GM23338 (cell line): ENCODE data around the gene PTPDC1. TPM values are rescaled to one million over a fixed set of nuclear protein-coding genes. Genes with fewer than 3 reads are reported as not detected.

Source experiments
- ATAC-seq: fragments of 200-7000 bp; cut with Tn5 transposase; 3 replicates; pipeline ENCODE4 v1.9.1; 2020
- DNase-seq: peaks from one replicate; pipeline ENCODE4 v3.0.0-alpha.2; 2015; ENCODE audit warnings: low spot score
- H2AFZ ChIP-seq: fragments of 200-600 bp; sonication (generic); 2 replicates; pipeline ENCODE4 v1.8.0; 2016; ENCODE audit warnings: antibody characterized with exemption, mild to moderate bottlenecking, moderate library complexity
- H3F3A ChIP-seq: fragments of 200-600 bp; sonication (generic); replicated peaks from 2 replicates; pipeline ENCODE4 v1.8.0; 2017; ENCODE audit warnings: antibody characterized with exemption, mixed run types, low read depth
- H3K27ac ChIP-seq: fragments of 200-600 bp; sonication (generic); 2 replicates; pipeline ENCODE4 v1.6.1; 2016; ENCODE audit warnings: low read depth
- H3K27me3 ChIP-seq: fragments of 200-600 bp; sonication (generic); 2 replicates; pipeline ENCODE4 v1.8.0; 2016; ENCODE audit warnings: mild to moderate bottlenecking, mixed run types, moderate library complexity; ENCODE audit not compliant: insufficient read depth
- H3K36me3 ChIP-seq: fragments of 200-600 bp; sonication (generic); 2 replicates; pipeline ENCODE4 v1.8.0; 2016; ENCODE audit warnings: mild to moderate bottlenecking; ENCODE audit not compliant: insufficient read depth
- H3K4me1 ChIP-seq: fragments of 200-600 bp; sonication (generic); 2 replicates; pipeline ENCODE4 v1.8.0; 2016; ENCODE audit warnings: mild to moderate bottlenecking, moderate library complexity; ENCODE audit not compliant: insufficient read depth
- H3K4me2 ChIP-seq: fragments of 200-600 bp; sonication (generic); 2 replicates; pipeline ENCODE4 v1.7.1; 2017; ENCODE audit warnings: mixed run types
- H3K4me3 ChIP-seq: fragments of 200-600 bp; sonication (generic); 2 replicates; pipeline ENCODE4 v1.6.1; 2016; ENCODE audit warnings: mixed run types
- H3K79me2 ChIP-seq: fragments of 200-600 bp; sonication (generic); replicated peaks from 2 replicates; pipeline ENCODE4 v1.8.0; 2017; ENCODE audit warnings: mild to moderate bottlenecking; ENCODE audit not compliant: insufficient read depth
- H3K9me2 ChIP-seq: fragments of 200-600 bp; sonication (generic); 2 replicates; pipeline ENCODE4 v1.8.0; 2017; ENCODE audit not compliant: insufficient read depth
- H4K20me1 ChIP-seq: fragments of 200-600 bp; sonication (generic); replicated peaks from 2 replicates; pipeline ENCODE4 v1.8.0; 2017; ENCODE audit warnings: mild to moderate bottlenecking; ENCODE audit not compliant: insufficient read depth
- H3K27ac Mint-ChIP-seq: 2 replicates; pipeline ENCODE4 v1.8.0; 2020; ENCODE audit warnings: inconsistent platforms, mild to moderate bottlenecking, moderate library complexity, mixed read lengths
- H3K27me3 Mint-ChIP-seq: 3 replicates; pipeline ENCODE4 v1.8.0; 2022; ENCODE audit warnings: low read depth, mild to moderate bottlenecking, moderate library complexity, mixed read lengths, inconsistent platforms; ENCODE audit not compliant: insufficient read depth, poor library complexity
- H3K36me3 Mint-ChIP-seq: 3 replicates; pipeline ENCODE4 v1.8.0; 2021; ENCODE audit warnings: low read depth, mild to moderate bottlenecking, inconsistent platforms, moderate library complexity, mixed read lengths
- H3K4me1 Mint-ChIP-seq: 3 replicates; pipeline ENCODE4 v1.8.0; 2020; ENCODE audit warnings: mild to moderate bottlenecking, inconsistent platforms, mixed read lengths
- H3K4me3 Mint-ChIP-seq: 3 replicates; pipeline ENCODE4 v1.8.0; 2021; ENCODE audit warnings: moderate library complexity, mild to moderate bottlenecking, inconsistent platforms, mixed read lengths
- H3K9me3 Mint-ChIP-seq: 3 replicates; pipeline ENCODE4 v1.8.0; 2020; ENCODE audit warnings: moderate library complexity, mild to moderate bottlenecking, inconsistent platforms, mixed read lengths
- CREB1 ChIP-seq: fragments of 250-450 bp; sonication (Bioruptor Pico); IDR thresholded peaks from 2 replicates; pipeline ENCODE4 v1.5.0; 2020; ENCODE audit warnings: low read depth, mild to moderate bottlenecking, moderate library complexity
- ETS1 ChIP-seq: IDR thresholded peaks from 2 replicates; pipeline ENCODE4 v1.6.1; 2016; ENCODE audit warnings: antibody characterized with exemption
- EZH2 ChIP-seq: fragments of 200-600 bp; sonication (generic); IDR thresholded peaks from one replicate; pipeline ENCODE4 v1.8.0; 2017; ENCODE audit warnings: antibody characterized with exemption, mild to moderate bottlenecking, low read depth; ENCODE audit not compliant: unreplicated experiment
- EZH2phosphoT487 ChIP-seq: fragments of 200-600 bp; sonication (generic); IDR thresholded peaks from one replicate; pipeline ENCODE4 v1.8.1; 2018; ENCODE audit warnings: antibody characterized with exemption; ENCODE audit not compliant: unreplicated experiment
- JUNB ChIP-seq: IDR thresholded peaks from one replicate; pipeline ENCODE4 v1.6.1; 2016; ENCODE audit warnings: antibody characterized with exemption; ENCODE audit not compliant: unreplicated experiment
- NANOG ChIP-seq: IDR thresholded peaks from 2 replicates; pipeline ENCODE4 v1.6.1; 2016; ENCODE audit warnings: antibody characterized with exemption, borderline replicate concordance
- POLR2AphosphoS5 ChIP-seq: IDR thresholded peaks from 2 replicates; pipeline ENCODE4 v1.6.1; 2016; ENCODE audit warnings: antibody characterized with exemption, low read depth
- REST ChIP-seq: IDR thresholded peaks from one replicate; pipeline ENCODE4 v1.6.1; 2018; ENCODE audit warnings: antibody characterized with exemption; ENCODE audit not compliant: unreplicated experiment
- STAT1 ChIP-seq: IDR thresholded peaks from one replicate; pipeline ENCODE4 v1.6.1; 2016; ENCODE audit warnings: antibody characterized with exemption; ENCODE audit not compliant: unreplicated experiment
- ZNF114 ChIP-seq: fragments of 250-450 bp; sonication (Bioruptor Pico); IDR thresholded peaks from 2 replicates; pipeline ENCODE4 v1.5.0; 2020; ENCODE audit warnings: mild to moderate bottlenecking, moderate library complexity
- ZNF331 ChIP-seq: fragments of 250-450 bp; sonication (Bioruptor Pico); IDR thresholded peaks from 2 replicates; pipeline ENCODE4 v1.5.0; 2020; ENCODE audit warnings: low read depth, mild to moderate bottlenecking, moderate library complexity
- polyA plus RNA-seq: library from polyadenylated mRNA; unstranded; fragments of >200 nt; fragmentation: Nextera tagmentation; extraction: Ambion mirVana; gene quantifications from 2 replicates; pipeline ENCODE4 v1.2.1, GENCODE V29; 2016
- total RNA-seq: library from RNA; depleted of rRNA; stranded (reverse); fragments of >200 nt; shearing (Covaris generic); gene quantifications from 2 replicates; pipeline ENCODE4 v1.2.3, GENCODE V29; 2014
- TF ChIP-seq, protein P1 (sequence below), 2 experiments: fragments of 200-600 bp in 1 of 2; sonication (generic) in 1 of 2; conservative IDR thresholded peaks; 2 replicates each; pipeline versions ENCODE4 v1.5.1 to v1.6.1; 2016 to 2017; ENCODE audit warnings: antibody characterized with exemption in 2 of 2, low read depth in 2 of 2, mild to moderate bottlenecking in 2 of 2, moderate library complexity in 1 of 2
- TF ChIP-seq, protein P2 (sequence below): fragments of 250-450 bp; sonication (Bioruptor Pico); IDR thresholded peaks from 2 replicates; pipeline ENCODE4 v1.5.0; 2020; ENCODE audit warnings: mild to moderate bottlenecking, moderate library complexity

The PTPDC1 gene
- total and polyA plus RNA-seq, 2 experiments from 2014 or later, result 4.3 to 10.6 TPM

DNA sequence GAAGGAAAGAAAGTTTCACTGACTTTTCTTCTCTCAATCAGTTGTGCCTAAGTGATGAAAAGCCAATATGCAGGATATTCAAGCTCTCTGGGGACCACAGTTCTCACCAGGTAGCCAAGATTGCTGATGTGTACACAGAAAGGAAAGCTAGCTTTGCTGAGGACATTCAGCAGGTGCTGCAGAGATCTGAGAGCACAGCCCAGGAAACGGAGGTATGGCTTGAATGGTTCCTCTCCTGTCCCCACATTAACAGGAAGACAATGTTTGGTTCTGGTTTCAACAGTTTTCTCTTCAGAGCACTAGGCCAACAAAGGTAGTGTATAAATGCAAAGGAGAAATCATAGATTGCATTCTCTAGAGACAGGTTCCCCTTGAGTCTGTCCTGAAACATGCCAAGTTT, 69.6 kb downstream of the PTPDC1 start:
- Histone ChIP-seq H3K4me1 (peaks cover 24% of the 10 kb centered on the region), H3K4me2 (no peak overlapping the region), H3K4me3 (no peak overlapping the region), H2AFZ (no peak overlapping the region), H3F3A (no peaks in the 10 kb centered on the region), H4K20me1 (no peaks in the 10 kb centered on the region), H3K27me3 (no peaks in the 10 kb centered on the region), H3K27ac (no peak overlapping the region), H3K9me2 (0 out of 2 replicates have a peak, but pooled peaks cover 8% of the 10 kb centered on the region), H3K79me2 (no peaks in the 10 kb centered on the region), H3K36me3 (no peaks in the 10 kb centered on the region; the same call in 1 of the 2 replicates)
- DNase-seq, result no peak
- H3K4me1 Mint-ChIP-seq, result peaks cover 27% of the 10 kb centered on the region
- no peak for ATAC-seq
- TF ChIP-seq, protein P1, sequence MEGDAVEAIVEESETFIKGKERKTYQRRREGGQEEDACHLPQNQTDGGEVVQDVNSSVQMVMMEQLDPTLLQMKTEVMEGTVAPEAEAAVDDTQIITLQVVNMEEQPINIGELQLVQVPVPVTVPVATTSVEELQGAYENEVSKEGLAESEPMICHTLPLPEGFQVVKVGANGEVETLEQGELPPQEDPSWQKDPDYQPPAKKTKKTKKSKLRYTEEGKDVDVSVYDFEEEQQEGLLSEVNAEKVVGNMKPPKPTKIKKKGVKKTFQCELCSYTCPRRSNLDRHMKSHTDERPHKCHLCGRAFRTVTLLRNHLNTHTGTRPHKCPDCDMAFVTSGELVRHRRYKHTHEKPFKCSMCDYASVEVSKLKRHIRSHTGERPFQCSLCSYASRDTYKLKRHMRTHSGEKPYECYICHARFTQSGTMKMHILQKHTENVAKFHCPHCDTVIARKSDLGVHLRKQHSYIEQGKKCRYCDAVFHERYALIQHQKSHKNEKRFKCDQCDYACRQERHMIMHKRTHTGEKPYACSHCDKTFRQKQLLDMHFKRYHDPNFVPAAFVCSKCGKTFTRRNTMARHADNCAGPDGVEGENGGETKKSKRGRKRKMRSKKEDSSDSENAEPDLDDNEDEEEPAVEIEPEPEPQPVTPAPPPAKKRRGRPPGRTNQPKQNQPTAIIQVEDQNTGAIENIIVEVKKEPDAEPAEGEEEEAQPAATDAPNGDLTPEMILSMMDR (conservative IDR thresholded peaks at IDR 0.05; ENCODE audit: low read depth in 2 of 2), result no peak
- TF ChIP-seq, protein P2, sequence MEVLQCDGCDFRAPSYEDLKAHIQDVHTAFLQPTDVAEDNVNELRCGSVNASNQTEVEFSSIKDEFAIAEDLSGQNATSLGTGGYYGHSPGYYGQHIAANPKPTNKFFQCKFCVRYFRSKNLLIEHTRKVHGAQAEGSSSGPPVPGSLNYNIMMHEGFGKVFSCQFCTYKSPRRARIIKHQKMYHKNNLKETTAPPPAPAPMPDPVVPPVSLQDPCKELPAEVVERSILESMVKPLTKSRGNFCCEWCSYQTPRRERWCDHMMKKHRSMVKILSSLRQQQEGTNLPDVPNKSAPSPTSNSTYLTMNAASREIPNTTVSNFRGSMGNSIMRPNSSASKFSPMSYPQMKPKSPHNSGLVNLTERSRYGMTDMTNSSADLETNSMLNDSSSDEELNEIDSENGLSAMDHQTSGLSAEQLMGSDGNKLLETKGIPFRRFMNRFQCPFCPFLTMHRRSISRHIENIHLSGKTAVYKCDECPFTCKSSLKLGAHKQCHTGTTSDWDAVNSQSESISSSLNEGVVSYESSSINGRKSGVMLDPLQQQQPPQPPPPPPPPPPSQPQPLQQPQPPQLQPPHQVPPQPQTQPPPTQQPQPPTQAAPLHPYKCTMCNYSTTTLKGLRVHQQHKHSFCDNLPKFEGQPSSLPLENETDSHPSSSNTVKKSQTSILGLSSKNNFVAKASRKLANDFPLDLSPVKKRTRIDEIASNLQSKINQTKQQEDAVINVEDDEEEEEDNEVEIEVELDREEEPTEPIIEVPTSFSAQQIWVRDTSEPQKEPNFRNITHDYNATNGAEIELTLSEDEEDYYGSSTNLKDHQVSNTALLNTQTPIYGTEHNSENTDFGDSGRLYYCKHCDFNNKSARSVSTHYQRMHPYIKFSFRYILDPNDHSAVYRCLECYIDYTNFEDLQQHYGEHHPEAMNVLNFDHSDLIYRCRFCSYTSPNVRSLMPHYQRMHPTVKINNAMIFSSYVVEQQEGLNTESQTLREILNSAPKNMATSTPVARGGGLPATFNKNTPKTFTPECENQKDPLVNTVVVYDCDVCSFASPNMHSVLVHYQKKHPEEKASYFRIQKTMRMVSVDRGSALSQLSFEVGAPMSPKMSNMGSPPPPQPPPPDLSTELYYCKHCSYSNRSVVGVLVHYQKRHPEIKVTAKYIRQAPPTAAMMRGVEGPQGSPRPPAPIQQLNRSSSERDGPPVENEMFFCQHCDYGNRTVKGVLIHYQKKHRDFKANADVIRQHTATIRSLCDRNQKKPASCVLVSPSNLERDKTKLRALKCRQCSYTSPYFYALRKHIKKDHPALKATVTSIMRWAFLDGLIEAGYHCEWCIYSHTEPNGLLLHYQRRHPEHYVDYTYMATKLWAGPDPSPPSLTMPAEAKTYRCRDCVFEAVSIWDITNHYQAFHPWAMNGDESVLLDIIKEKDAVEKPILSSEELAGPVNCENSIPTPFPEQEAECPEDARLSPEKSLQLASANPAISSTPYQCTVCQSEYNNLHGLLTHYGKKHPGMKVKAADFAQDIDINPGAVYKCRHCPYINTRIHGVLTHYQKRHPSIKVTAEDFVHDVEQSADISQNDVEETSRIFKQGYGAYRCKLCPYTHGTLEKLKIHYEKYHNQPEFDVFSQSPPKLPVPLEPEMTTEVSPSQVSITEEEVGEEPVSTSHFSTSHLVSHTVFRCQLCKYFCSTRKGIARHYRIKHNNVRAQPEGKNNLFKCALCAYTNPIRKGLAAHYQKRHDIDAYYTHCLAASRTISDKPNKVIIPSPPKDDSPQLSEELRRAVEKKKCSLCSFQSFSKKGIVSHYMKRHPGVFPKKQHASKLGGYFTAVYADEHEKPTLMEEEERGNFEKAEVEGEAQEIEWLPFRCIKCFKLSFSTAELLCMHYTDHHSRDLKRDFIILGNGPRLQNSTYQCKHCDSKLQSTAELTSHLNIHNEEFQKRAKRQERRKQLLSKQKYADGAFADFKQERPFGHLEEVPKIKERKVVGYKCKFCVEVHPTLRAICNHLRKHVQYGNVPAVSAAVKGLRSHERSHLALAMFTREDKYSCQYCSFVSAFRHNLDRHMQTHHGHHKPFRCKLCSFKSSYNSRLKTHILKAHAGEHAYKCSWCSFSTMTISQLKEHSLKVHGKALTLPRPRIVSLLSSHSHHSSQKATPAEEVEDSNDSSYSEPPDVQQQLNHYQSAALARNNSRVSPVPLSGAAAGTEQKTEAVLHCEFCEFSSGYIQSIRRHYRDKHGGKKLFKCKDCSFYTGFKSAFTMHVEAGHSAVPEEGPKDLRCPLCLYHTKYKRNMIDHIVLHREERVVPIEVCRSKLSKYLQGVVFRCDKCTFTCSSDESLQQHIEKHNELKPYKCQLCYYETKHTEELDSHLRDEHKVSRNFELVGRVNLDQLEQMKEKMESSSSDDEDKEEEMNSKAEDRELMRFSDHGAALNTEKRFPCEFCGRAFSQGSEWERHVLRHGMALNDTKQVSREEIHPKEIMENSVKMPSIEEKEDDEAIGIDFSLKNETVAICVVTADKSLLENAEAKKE, result no peak
- TF ChIP-seq REST (no peak), EZH2phosphoT487 (no peak), POLR2AphosphoS5 (no peak), NANOG (no peak), ZNF331 (CRISPR knock-in tag) (no peak), ZNF114 (no peak), JUNB (no peak), EZH2 (no peak), STAT1 (no peak), CREB1 (no peak), ETS1 (no peak)
- H3K9me3 Mint-ChIP-seq, result peaks cover 5% of the 10 kb centered on the region; the same call in 2 of the 3 replicates
- H3K27ac Mint-ChIP-seq, result no peak overlapping the region
- no peak overlapping the region for H3K4me3 Mint-ChIP-seq
- peaks cover 14% of the 10 kb centered on the region for H3K27me3 Mint-ChIP-seq
- peaks cover 3% of the 10 kb centered on the region; the same call in 1 of the 3 replicates for H3K36me3 Mint-ChIP-seq
